SU-DHL-6 (cell line): ENCODE data around the gene MXRA5.

Experiments
- H2AFZ ChIP-seq: fragments of 200-600 bp; sonication (generic); 2 replicates; pipeline ENCODE4 v1.6.1; 2014; ENCODE audit warnings: low read depth, mild to moderate bottlenecking, moderate library complexity, mixed read lengths, antibody characterized with exemption, low read length; ENCODE audit not compliant: severe bottlenecking
- H3F3A ChIP-seq: fragments of 200-600 bp; shearing (Covaris generic); 2 replicates; pipeline ENCODE4 v1.6.0; 2016; ENCODE audit warnings: antibody characterized with exemption, mild to moderate bottlenecking; ENCODE audit not compliant: insufficient read depth
- H3K27ac ChIP-seq: fragments of 200-600 bp; sonication (generic); 2 replicates; pipeline ENCODE4 v1.5.1; 2016; ENCODE audit warnings: low read depth, mild to moderate bottlenecking, low read length, moderate library complexity, mixed read lengths
- H3K27me3 ChIP-seq: fragments of 200-600 bp; sonication (generic), shearing (Covaris generic); 2 replicates; pipeline ENCODE4 v1.6.0; 2014; ENCODE audit warnings: mild to moderate bottlenecking, low read length
- H3K36me3 ChIP-seq: fragments of 200-600 bp; sonication (generic); 2 replicates; pipeline ENCODE4 v1.6.1; 2014; ENCODE audit warnings: mild to moderate bottlenecking, low read length, mixed read lengths
- H3K4me2 ChIP-seq: fragments of 300-600, 200-600 bp; shearing (Covaris generic), sonication (generic); 2 replicates; pipeline ENCODE4 v1.6.0; 2014; ENCODE audit warnings: low read length, low read depth, mild to moderate bottlenecking; ENCODE audit not compliant: poor library complexity, severe bottlenecking
- H3K4me3 ChIP-seq: fragments of 200-600 bp; sonication (generic); 2 replicates; pipeline ENCODE4 v1.5.1; 2014; ENCODE audit warnings: antibody characterized with exemption, low read length, mild to moderate bottlenecking, mixed read lengths; ENCODE audit not compliant: insufficient read depth, poor library complexity, severe bottlenecking
- H3K79me2 ChIP-seq: fragments of 200-600 bp; sonication (generic); 2 replicates; pipeline ENCODE4 v1.6.1; 2014; ENCODE audit warnings: mild to moderate bottlenecking, low read length, moderate library complexity; ENCODE audit not compliant: insufficient read depth
- H3K9ac ChIP-seq: fragments of 200-600 bp; sonication (generic); 2 replicates; pipeline ENCODE4 v1.7.0; 2014; ENCODE audit warnings: mild to moderate bottlenecking, low read length
- H3K9me2 ChIP-seq: fragments of 200-600 bp; sonication (generic); replicated peaks from 2 replicates; pipeline ENCODE4 v1.6.1; 2014; ENCODE audit warnings: low read length; ENCODE audit not compliant: insufficient read depth
- H3K9me3 ChIP-seq: fragments of 200-600 bp; sonication (generic); 2 replicates; pipeline ENCODE4 v1.6.1; 2014; ENCODE audit warnings: low read length, mixed read lengths; ENCODE audit not compliant: insufficient read depth
- H4K20me1 ChIP-seq: fragments of 200-600 bp; sonication (generic); 2 replicates; pipeline ENCODE4 v1.6.1; 2014; ENCODE audit warnings: low read depth, mild to moderate bottlenecking, antibody characterized with exemption, low read length, moderate library complexity, mixed read lengths
- CTCF ChIP-seq: fragments of 200-600 bp; sonication (generic); IDR thresholded peaks from one replicate; pipeline ENCODE4 v1.5.1; 2017; ENCODE audit warnings: antibody characterized with exemption, mild to moderate bottlenecking, low read length, moderate library complexity; ENCODE audit not compliant: insufficient read depth, poor library complexity, severe bottlenecking
- EZH2phosphoT487 ChIP-seq: fragments of 200-600 bp; sonication (generic), shearing (Covaris generic); conservative IDR thresholded peaks from 2 replicates; pipeline ENCODE4 v1.6.1; 2018; ENCODE audit warnings: mild to moderate bottlenecking, antibody characterized with exemption, low read length, moderate library complexity, mixed read lengths

Gene MXRA5

GRCh38 chrX:3271183-3271833 is 75.1 kb downstream of the MXRA5 start:
- TF ChIP-seq EZH2phosphoT487 (no peak), CTCF (no peak)
- H3K36me3 ChIP-seq: no peaks in the 10 kb centered on the region
- H3K9me2 ChIP-seq: no peaks in the 10 kb centered on the region
- H3K27me3 ChIP-seq: no peaks in the 10 kb centered on the region
- no peaks in the 10 kb centered on the region for H4K20me1 ChIP-seq
- no peak overlapping the region for H2AFZ ChIP-seq
- H3K4me2 ChIP-seq: no peak overlapping the region
- H3K9me3 ChIP-seq: no peaks in the 10 kb centered on the region
- H3K27ac ChIP-seq: no peak overlapping the region
- no peak overlapping the region for H3K4me3 ChIP-seq
- no peak overlapping the region for H3K9ac ChIP-seq
- no peaks in the 10 kb centered on the region for H3K79me2 ChIP-seq
- H3F3A ChIP-seq: no peaks in the 10 kb centered on the region

GRCh38 chrX:3268829-3269228 is 77.6 kb downstream of the MXRA5 start:
- no peak for TF ChIP-seq CTCF
- no peak for TF ChIP-seq EZH2phosphoT487
- H3F3A ChIP-seq: no peaks in the 10 kb centered on the region
- H3K4me3 ChIP-seq: no peak overlapping the region
- H3K9ac ChIP-seq: no peak overlapping the region
- H4K20me1 ChIP-seq: no peaks in the 10 kb centered on the region
- H3K79me2 ChIP-seq: no peaks in the 10 kb centered on the region
- no peak overlapping the region for H2AFZ ChIP-seq
- no peak overlapping the region for H3K4me2 ChIP-seq
- no peak overlapping the region for H3K27ac ChIP-seq
- no peaks in the 10 kb centered on the region for H3K36me3 ChIP-seq
- H3K9me2 ChIP-seq: no peaks in the 10 kb centered on the region
- no peaks in the 10 kb centered on the region for H3K9me3 ChIP-seq
- no peaks in the 10 kb centered on the region for H3K27me3 ChIP-seq

GRCh38 chrX:3263681-3264126 is 82.7 kb downstream of the MXRA5 start:
- Histone ChIP-seq H3K27ac (no peak overlapping the region), H3K79me2 (no peaks in the 10 kb centered on the region), H3K9ac (no peak overlapping the region), H3K9me3 (no peaks in the 10 kb centered on the region), H3K9me2 (no peaks in the 10 kb centered on the region), H3K4me3 (no peak overlapping the region), H3K4me2 (no peak overlapping the region), H3K36me3 (no peaks in the 10 kb centered on the region), H4K20me1 (no peaks in the 10 kb centered on the region), H3K27me3 (no peaks in the 10 kb centered on the region), H2AFZ (no peak overlapping the region), H3F3A (no peaks in the 10 kb centered on the region)
- TF ChIP-seq EZH2phosphoT487 (no peak), CTCF (no peak)
